KG1 (cell line): ENCODE data around the gene FOXS1.

Source experiments
- DNase-seq: peaks from one replicate; lab custom pipeline; 2025; lab: John Stamatoyannopoulos, UW

The FOXS1 gene

GRCh38 chr20:31845300-31845863, at the start of gene FOXS1:
FOXS1 (minus strand) TSS chr20:31845604; CDS start chr20:31845542, 62 bp downstream.
- no peak for DNase-seq

DNA sequence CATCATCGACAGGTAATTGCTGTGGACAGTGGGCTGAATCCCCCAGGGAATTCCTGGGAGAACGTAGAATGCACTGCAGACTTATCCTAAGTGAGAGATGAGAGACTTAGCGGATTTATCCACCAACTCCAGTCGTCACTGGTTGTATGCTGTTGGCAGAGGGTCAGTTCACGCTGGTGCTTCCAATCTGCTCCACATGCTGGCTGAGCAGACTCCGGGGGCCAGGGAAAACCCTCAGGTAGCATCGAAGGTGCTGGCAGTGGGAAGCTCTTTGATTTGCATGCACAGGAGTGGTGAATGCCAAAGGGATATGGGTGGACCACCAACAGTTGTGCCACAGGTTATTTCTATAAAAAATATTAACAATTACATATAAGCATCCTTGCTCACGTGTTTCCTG, 45.2 kb upstream of the FOXS1 start:
- no peak for DNase-seq

- DNase-seq, result no peak
These were observed 38.4 kb upstream of the FOXS1 start for GRCh38 chr20:31883829-31884228.

DNA sequence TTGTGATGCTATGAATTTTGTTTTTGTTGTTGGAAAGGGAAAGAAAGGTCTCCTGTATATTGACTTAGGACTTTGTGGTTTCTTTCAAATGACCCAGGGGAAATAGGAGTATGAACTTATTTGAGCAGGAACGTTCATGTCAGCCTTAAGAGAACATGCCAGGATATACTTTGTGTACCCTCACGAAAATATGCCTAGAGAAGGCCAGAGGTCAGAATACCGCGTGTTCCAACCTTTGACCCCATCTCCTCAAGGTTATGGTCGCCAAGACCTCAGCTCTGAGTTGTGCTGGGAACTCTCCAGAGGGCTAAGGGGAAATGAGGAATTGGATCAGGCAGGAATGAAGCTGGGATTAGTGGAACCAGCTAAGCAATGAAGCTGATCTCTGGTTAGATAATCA, 36.5 kb upstream of the FOXS1 start:
- no peak for DNase-seq

GRCh38 chr20:31879143-31879987, 34.0 kb upstream of the FOXS1 start:
- peak; percentile 65 for DNase-seq

DNA sequence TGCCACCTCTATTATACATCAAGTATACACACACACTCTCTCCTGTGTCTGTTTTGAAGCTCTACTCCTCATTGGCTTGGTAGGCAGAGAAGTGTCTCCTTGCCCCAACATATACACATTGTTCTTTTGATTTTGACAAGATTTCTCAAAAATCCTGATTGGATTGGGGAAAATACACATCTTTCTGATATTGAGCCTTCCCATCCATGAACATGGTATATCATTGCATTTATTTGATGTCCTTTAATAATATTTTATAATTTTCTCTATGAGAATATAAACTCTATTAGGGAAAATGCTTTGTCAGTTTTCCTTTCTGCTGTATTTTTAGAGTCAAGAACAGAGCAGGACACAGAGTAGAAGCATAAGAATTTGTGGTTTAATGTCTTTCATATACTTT, 32.3 kb upstream of the FOXS1 start:
- DNase-seq, result no peak

GRCh38 chr20:31875671-31876070, 30.3 kb upstream of the FOXS1 start:
- no peak for DNase-seq

- DNase-seq, result no peak
These were observed 27.0 kb upstream of the FOXS1 start for GRCh38 chr20:31872406-31872805.

- no peak for DNase-seq
These were observed 26.2 kb upstream of the FOXS1 start for GRCh38 chr20:31871618-31871954.

GRCh38 chr20:31870726-31871617, 25.6 kb upstream of the FOXS1 start:
- DNase-seq, result no peak

DNA sequence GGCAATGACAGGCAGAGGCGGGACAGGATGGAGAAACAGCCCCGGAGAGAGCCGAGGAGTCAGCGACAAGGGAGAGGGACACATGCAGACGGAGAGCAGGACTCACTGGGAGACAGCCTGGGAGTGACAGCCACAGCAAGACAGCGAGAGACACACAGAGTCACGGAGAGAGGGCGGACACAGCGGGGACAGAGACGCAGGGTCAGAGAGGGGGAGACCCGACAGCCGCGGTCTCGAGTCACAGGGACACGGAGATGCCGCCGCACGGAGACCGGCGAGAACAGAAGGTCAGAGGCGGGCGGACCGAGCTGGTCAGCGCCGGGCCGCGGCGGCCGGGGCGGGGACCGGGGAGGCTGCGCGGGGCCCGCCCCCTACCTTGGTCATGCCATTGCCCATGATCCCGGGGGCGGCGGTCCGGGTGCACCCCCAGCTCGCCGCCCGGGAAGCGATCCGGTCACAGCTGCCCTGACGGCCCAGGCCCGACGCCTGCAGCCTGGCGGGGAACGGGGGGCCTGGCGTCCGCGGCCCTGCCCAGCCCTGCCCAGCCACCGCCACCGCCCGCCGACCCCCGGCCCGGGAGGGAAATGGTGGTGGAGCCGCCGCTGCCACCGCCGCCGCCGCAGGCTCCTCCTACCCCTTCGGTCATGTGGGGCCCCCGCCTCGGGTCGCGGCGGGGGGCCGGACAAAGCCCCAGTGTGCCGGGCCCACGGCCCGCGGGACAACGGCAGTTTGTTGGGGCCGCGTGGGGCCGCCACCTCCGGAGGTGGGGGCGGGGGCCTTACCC, 24.7 kb upstream of the FOXS1 start, which contains the start of the genes DUSP15 and TTLL9:
Gene DUSP15 (minus strand): TSS at position 586 of the 784 bp plus-strand sequence. CDS start 190 bp downstream, at position 396.
Gene TTLL9 (plus strand): TSS at position 693 of the 784 bp plus-strand sequence. CDS start 493 bp downstream, outside the sequence.
- DNase-seq, result no peak

GRCh38 chr20:31869673-31869941, 24.2 kb upstream of the FOXS1 start:
- DNase-seq, result no peak

GRCh38 chr20:31868853-31869672, 23.7 kb upstream of the FOXS1 start:
- DNase-seq, result no peak

DNA sequence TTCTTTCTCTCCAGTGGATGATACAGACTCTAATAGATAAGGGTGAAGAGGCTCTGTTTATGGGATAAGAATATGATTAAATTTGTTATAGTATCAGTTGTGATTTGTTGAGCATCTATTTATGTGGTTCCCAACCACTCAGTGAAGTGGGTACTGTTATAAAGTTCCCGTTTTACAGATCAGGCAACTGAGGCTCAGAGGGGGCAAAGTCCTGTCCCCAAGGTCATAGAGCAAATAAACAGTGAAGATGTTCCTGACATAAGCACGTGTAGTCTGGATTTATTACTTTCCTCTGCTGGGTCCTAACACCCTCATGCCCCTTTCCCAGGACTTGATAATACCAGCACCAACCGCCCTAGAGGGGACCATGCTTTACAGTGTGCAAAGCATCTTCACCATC, 20.8 kb upstream of the FOXS1 start:
- DNase-seq, result no peak

DNA sequence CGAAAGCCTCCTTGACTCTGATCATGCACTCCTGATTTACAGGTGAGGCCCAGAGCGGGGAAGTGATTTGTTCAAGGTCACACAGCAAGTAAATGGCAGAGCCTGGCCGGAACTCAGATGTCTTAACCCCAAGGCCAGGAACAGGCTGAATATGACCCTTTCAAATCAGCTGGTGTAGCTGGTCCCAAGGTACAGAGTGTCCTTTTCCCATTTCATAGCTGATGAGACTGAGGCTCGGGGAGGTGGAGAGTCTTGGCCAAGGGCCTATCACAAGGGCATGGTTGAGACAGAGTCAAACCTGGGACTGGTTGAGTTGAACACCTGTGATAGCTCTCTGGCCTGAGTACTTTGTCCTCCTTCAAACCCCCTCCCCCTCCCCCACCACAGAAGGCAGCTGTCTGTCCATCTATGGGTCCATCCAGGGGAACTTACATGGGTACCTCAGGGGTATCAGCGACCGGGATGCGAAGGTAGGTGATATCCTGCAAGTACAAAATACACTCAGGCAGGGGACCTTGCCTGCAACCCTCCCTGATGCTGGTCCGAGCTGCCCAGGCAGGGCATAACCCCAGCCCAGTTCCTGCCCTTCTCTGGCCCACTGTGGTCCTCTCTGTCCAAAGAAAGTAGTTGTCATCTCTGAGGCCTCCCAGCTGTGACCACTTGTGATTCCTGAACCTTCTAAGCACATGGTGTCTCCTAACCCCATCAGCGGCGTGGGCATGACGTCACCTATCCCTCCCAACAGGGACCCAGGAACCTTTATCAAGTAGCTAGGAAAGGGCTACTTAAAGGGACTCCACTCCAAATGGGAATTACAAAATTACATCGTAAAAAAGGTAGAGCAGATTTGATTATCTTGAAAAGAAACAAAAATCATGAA, 19.4 kb upstream of the FOXS1 start:
- DNase-seq, result no peak

- no peak for DNase-seq
These were observed 18.1 kb upstream of the FOXS1 start for GRCh38 chr20:31863296-31864085.

- DNase-seq, result no peak
These were observed 17.1 kb upstream of the FOXS1 start for GRCh38 chr20:31862506-31862905.

- DNase-seq, result no peak
These were observed 16.7 kb upstream of the FOXS1 start for GRCh38 chr20:31862157-31862470.

GRCh38 chr20:31861385-31862156, 16.2 kb upstream of the FOXS1 start:
- no peak for DNase-seq
